Activated T-helper 2 cell treated with anti-CD3 and anti-CD28 coated beads, Interferon-gamma antibody, Interleukin-2, Interleukin-4, amounts not matched to agents 10 μg/mL and 5 μg/mL and 100 μg/mL, durations not matched to agents 14 hours and 24 hours and 36 hours (primary cell): ENCODE results near the gene PRR36. TPM values are rescaled to one million over a fixed set of nuclear protein-coding genes. Genes with fewer than 3 reads are reported as not detected.

Source experiments
- DNase-seq: peaks from one replicate; pipeline ENCODE4 v3.0.0; 2021; ENCODE audit warnings: low spot score
- H3K27ac Mint-ChIP-seq: one replicate; pipeline ENCODE4 v1.8.0; 2021; ENCODE audit warnings: mixed read lengths
- H3K27me3 Mint-ChIP-seq: one replicate; pipeline ENCODE4 v1.8.0; 2021; ENCODE audit warnings: low read depth, mixed read lengths
- H3K36me3 Mint-ChIP-seq: one replicate; pipeline ENCODE4 v1.8.0; 2021; ENCODE audit warnings: low read depth, mixed read lengths
- H3K4me1 Mint-ChIP-seq: one replicate; pipeline ENCODE4 v1.8.0; 2021; ENCODE audit warnings: low read depth, mixed read lengths
- H3K4me3 Mint-ChIP-seq: one replicate; pipeline ENCODE4 v1.8.0; 2021; ENCODE audit warnings: low read depth, mild to moderate bottlenecking, moderate library complexity, mixed read lengths
- H3K9me3 Mint-ChIP-seq: one replicate; pipeline ENCODE4 v1.8.0; 2021; ENCODE audit warnings: mixed read lengths
- intact Hi-C: fragments of 100-400 bp; cut with micrococcal nuclease; formaldehyde crosslinking; loops from one replicate; pipeline ENCODE4 v1.15.1; 2023
- total RNA-seq: library from RNA; stranded (reverse); gene quantifications from 2 replicates; pipeline ENCODE4 v1.2.3, GENCODE V29; 2022

PRR36 gene
- total RNA-seq, 1 donor from 2014 or later = 0.05 TPM

DNA sequence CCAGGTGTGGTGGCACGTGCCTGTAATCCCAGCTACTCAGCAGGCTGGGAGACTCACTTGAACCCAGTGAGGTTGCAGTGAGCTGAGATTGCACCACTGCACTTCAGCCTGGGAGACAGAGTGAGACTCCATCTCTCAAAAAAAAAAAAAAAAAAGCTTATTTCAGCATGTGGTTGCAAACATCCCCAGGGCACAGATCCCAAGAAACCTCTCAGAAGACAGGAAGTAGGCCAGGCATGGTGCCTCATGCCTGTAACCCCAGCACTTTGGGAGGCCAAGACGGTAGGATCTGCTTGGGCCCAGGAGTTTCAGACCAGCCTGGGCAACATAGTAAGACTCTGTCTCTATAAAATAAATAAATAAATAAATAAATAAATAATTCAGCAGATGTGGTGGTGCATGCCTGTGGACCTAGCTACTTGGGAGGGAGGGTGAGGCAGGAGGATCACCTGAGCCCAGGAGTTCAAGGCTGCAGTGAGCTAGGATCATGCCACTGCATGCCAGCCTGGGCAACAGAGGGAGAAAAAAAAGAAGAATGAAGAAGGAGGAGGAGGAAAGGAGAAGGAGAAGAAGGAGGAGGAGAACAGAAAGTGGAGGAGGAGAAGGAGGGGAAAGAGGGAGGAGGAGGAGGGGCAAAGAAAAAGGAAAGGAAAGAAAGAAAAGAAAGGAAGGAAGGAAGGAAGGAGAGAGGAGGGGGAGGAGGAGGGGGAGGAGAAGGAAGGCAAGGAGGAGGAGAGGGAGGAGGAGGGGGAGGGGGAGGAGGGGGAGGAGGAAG lies 9.8 kb upstream of the PRR36 start:
- peaks cover 1% of the 10 kb centered on the region for H3K4me1 Mint-ChIP-seq
- intact Hi-C loops = loop anchor here (10.0 kb wide), 1 partner anchor 741 kb away; no protein-coding TSS in a partner anchor
- no peaks in the 10 kb centered on the region for H3K9me3 Mint-ChIP-seq
- no peak overlapping the region for H3K27ac Mint-ChIP-seq
- no peaks in the 10 kb centered on the region for H3K36me3 Mint-ChIP-seq
- no peak for DNase-seq
- H3K27me3 Mint-ChIP-seq = peaks cover 4% of the 10 kb centered on the region
- H3K4me3 Mint-ChIP-seq = no peak overlapping the region

DNA sequence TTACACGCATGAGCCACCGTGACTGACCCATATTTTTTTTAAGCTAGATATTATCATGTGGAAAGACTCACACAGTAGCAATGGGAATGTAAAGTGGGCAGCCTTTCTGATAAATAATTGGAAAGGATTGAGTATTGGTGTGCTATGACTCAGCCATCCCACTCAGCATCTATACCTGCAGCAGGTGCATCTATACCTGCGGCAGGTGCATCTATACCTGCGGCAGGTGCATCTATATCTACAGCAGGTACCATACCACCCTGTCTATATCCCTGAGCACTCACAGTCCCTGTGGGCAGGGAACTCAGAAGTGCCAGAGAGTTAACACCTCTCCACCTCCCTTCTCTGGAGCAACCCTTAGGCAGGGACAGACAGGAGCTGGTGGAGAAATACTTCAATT lies 8.9 kb upstream of the PRR36 start:
- intact Hi-C loops = loop anchor here (10.0 kb wide), 1 partner anchor 742 kb away; no protein-coding TSS in a partner anchor
- no peaks in the 10 kb centered on the region for H3K36me3 Mint-ChIP-seq
- no peaks in the 10 kb centered on the region for H3K9me3 Mint-ChIP-seq
- H3K4me1 Mint-ChIP-seq = peaks cover 1% of the 10 kb centered on the region
- DNase-seq = no peak
- no peak overlapping the region for H3K4me3 Mint-ChIP-seq
- peaks cover 2% of the 10 kb centered on the region for H3K27me3 Mint-ChIP-seq
- no peak overlapping the region for H3K27ac Mint-ChIP-seq

DNA sequence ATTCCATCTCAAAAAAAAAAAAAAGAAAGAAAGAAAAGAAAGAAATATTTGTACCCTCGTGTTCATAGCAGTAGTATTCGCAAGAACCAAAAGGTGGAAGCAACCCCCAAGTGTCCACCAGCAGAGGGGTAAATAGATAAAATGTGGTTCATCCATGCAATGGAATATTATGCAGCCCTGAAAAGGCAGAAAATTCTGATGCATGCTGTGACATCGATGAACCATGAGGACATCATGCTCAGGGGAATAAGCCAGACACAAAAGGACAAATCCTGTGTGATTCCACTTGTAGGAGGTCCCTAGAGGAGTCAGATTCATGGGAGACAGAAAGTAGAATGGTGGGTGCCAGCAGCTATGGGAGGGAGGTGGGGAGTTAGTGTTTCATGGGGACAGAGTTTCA lies 7.7 kb upstream of the PRR36 start:
- Mint-ChIP-seq H3K27ac (no peak overlapping the region), H3K36me3 (no peaks in the 10 kb centered on the region), H3K4me3 (no peak overlapping the region), H3K4me1 (peaks cover 1% of the 10 kb centered on the region), H3K27me3 (peaks cover 3% of the 10 kb centered on the region), H3K9me3 (no peaks in the 10 kb centered on the region)
- intact Hi-C loops = loop anchor here (10.0 kb wide), 1 partner anchor 743 kb away; no protein-coding TSS in a partner anchor
- DNase-seq = no peak

DNA sequence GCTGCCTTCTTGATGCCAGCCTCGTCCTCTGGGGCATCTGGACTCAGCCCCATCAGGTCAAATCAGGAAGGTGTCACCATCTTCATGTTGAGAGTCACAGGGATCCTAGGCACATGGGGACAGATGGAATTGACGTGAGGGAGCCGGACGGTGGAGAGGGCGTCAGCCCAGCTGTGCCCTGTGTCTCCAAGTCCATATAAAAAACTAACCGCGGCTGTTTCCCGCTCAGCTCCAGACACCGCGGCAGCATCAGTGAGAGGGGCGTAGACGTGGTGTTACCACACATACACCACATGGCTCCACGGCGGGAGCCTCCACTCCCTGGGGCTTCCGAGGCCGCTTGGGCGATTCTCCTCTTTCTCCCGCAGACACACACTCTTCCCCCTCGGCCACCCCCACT lies 5.6 kb upstream of the PRR36 start:
- H3K4me1 Mint-ChIP-seq = peaks cover 1% of the 10 kb centered on the region

DNA sequence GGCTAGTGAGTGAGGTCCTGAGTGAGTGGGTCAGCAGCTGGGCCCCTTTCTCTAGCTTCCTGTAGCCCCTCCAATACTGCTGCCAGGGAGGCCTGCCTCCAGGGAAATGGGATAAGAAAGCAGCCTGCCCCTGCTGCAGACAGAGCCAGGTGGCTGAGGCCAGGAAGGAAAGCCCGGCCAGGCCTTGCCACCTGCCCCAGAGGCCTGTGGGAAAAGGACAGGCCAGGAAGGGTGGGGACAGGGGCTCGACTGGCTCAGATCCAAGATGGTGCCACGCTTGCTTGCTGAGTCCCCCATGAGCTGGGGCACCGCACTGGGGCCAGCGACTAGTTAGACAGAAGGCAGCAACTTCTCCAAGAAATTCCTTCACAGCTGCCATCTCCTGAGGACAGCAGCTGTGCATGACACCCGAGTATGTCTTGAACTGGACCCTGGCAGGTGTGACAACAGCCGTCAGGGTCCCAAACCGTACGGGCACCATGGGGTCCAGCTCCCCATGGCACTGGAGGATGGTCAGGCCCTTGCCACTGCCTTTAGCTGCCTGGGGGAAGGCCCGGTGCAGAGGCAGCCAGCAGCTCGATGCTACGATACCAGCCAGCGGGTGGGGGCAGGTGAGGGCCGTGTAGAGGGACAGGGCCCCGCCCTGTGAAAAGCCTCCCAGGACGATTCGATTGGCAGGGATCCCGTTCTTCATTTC lies 5.1 kb upstream of the PRR36 start:
- Mint-ChIP-seq H3K9me3 (no peaks in the 10 kb centered on the region), H3K4me3 (no peak overlapping the region), H3K36me3 (no peaks in the 10 kb centered on the region), H3K27ac (no peak overlapping the region), H3K4me1 (peaks cover 1% of the 10 kb centered on the region), H3K27me3 (peaks cover 20% of the 10 kb centered on the region)
- no peak for DNase-seq
- intact Hi-C loops = no loop called here

More for the DNA sequence above, 5.6 kb upstream of the PRR36 start:
- intact Hi-C loops = loop anchor here (10.0 kb wide), 1 partner anchor 745 kb away; no protein-coding TSS in a partner anchor
- Mint-ChIP-seq H3K36me3 (no peaks in the 10 kb centered on the region), H3K27me3 (peaks cover 16% of the 10 kb centered on the region), H3K4me3 (no peak overlapping the region), H3K9me3 (no peaks in the 10 kb centered on the region), H3K27ac (no peak overlapping the region)
- DNase-seq = no peak

DNA sequence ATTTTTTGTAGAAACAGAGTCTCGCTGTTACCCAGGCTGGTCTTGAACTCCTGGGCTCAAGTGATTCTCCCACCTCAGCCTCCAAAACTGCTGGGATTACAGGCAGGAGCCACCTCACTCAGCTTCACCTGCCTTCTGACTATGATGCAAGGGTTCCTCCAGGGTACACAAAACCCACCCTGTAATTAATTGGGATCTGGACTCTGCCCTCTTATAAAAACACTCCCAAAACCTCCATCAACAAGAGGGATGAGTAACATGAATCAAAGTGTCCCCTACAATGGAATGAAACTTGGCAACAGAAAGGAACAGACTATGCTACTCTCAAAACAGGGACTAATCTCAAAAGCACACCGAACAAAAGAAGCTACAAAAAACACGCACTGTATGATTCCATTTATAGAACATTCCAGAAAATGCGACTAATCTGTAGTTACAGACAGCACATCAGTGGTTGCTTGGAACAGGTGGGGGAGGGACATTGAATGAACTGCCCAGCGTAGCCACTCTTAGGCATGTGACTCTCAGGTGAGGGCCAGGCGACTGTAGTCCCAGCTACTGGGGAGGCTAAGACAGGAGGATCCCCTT lies 3.2 kb upstream of the PRR36 start:
- Mint-ChIP-seq H3K4me1 (peaks cover 3% of the 10 kb centered on the region), H3K4me3 (no peak overlapping the region), H3K9me3 (no peaks in the 10 kb centered on the region), H3K27me3 (peaks cover 27% of the 10 kb centered on the region), H3K36me3 (no peaks in the 10 kb centered on the region), H3K27ac (no peak overlapping the region)
- DNase-seq = no peak
- intact Hi-C loops = no loop called here

DNA sequence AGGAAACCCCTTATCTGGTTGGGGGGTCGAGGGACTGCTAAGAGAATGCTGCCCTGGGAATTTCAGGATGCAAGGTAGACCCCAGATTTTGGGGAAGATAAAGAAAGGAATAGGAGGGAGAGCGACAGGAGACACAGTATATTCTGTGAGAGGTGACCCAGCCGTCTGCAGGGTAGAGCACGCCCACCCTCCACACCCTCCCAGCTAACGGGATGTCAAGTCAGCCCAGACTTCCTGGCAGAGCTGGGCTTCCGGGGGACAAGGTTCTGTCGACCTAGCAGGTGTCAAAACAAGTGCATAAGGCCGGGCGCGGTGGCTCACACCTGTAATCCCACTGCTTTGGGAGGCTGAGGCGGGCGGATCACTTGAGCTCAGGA lies 695 bp upstream of the PRR36 start:
- Mint-ChIP-seq H3K9me3 (no peaks in the 10 kb centered on the region), H3K4me1 (peaks cover 14% of the 10 kb centered on the region), H3K4me3 (no peak overlapping the region), H3K27ac (no peak overlapping the region), H3K36me3 (no peaks in the 10 kb centered on the region), H3K27me3 (peaks cover 38% of the 10 kb centered on the region)
- intact Hi-C loops = no loop called here
- DNase-seq = no peak

DNA sequence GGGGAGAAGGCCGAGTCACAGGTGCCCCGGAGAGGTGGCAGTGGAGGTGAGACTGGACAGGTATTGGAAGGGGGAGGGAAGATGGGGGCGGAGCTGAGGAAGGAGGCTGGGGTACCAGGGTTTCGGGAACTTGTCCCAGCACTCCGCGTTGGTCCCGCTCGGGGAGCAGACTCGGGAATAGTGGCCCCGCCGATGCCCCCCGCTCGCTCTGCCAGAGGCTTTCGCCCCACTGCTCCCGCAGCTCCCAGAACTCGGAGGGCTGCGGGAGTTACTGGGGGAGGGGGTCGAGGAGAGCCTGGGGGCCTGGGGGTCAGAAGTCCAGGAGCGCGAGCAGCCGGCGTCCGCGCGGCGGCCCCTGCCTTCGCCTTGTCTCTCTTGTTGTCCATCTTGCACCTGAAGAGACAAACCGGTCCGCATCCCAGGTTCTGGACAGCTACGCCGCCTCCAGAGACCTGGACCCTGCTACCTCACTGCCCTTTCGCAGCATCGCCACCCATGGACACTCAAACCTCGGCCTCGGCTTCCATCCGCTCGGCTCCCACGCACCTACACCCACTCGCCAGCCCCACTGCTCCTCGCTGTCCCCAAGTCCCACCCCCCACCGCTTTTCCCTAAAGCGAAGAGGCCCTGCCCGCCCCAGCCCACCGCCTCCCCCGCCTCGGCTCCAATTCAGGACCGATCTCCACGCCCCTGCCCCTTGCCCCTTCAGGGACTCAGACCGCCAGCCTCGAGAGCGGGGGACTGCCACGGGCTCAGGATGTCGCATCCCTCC lies 700 bp downstream of the PRR36 start:
- H3K9me3 Mint-ChIP-seq = no peaks in the 10 kb centered on the region
- H3K27me3 Mint-ChIP-seq = peaks cover 38% of the 10 kb centered on the region
- DNase-seq = no peak
- H3K4me3 Mint-ChIP-seq = peak overlapping the region; percentile 63
- intact Hi-C loops = no loop called here
- peaks cover 14% of the 10 kb centered on the region for H3K4me1 Mint-ChIP-seq
- no peak overlapping the region for H3K27ac Mint-ChIP-seq
- H3K36me3 Mint-ChIP-seq = no peaks in the 10 kb centered on the region

DNA sequence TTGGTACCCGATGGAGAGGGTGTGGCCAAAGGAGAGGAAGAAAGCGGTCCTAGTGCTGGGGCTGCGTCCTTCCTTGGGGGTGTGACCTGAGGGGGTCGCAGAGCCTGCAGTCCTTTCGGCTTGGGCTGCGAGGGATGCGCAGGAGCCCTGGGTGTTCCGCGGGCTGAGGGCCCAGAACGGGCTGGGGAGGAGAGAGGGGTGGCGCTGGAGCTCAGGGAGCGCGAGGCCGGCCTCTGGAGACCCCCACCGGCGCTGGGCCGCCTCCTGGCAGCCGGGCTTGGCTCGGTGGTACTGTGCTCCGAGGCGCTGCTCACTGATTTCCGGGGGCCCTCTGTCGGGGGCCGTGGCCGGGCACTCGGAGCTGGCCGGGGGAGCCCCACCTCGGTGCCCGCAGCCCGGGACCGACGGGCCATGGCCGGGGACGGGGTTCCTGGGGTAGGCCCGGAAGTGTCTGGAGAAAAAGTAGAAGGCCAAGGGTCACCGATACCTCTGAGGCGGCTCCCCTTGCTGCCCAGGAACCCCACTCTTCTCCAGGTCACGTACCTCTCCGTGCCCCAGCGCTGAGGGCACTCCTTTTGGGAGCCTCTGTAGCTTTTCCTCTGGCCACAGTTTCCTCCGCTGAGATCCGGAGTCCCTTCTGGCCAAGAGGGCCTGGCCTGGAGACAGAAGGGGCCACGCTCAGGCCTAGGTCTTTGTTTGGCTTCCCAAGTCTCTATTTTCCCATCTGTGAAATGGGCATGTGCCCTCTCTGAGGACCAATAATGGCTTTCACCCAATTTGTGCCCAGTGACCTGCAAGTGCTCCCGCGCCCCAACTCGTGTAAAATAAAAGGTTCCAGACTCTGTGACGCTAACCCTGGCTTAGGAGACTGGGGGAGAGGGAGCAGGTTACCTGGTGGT lies 1.6 kb downstream of the PRR36 start:
- H3K36me3 Mint-ChIP-seq = no peaks in the 10 kb centered on the region
- DNase-seq = no peak
- H3K27ac Mint-ChIP-seq = no peak overlapping the region
- peaks cover 14% of the 10 kb centered on the region for H3K4me1 Mint-ChIP-seq
- intact Hi-C loops = no loop called here
- peaks cover 39% of the 10 kb centered on the region for H3K27me3 Mint-ChIP-seq
- no peaks in the 10 kb centered on the region for H3K9me3 Mint-ChIP-seq
- no peak overlapping the region for H3K4me3 Mint-ChIP-seq

DNA sequence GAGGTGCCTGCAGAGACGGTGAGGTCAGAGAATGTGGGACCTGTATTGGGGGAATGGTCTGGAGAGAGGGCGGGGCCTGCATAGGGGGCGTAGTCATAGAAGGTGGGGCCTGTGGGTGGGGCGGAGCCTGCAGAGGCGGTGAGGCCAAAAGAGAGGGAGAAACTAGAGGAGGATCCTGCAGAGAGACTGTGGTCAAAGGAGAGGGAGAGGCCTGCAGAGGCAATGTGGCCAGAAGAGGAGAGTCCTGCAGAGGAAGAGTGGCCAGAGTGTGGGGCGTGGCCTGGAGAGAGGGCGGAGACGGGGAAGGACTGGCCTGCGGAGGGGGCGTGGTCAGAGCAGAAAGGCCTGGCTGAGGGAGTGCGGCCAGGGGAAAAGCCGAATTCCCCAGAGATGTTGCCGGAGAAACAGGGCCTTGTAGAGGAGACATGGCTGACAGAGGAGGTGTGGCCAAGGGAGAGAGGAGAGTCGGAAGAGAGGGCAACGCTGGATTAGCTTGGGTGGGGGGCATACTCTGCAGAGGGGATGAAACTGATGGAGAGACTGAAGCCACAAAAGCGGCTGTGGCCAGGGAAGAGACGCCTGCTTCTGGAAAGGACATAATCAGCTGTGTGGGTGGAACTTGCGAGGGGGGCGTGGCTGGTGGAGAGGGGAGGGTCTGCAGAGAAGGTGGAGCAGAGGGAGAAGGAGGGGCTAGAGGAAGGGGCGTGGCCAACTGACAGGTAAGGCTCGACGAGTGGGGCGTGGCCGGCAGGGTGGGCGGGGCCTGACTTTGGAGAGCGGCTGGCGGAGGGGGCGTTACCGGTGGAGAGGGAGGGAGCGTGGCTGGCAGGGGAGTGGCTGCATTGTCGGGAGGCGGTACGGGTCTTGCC lies 2.5 kb downstream of the PRR36 start:
- no peaks in the 10 kb centered on the region for H3K36me3 Mint-ChIP-seq
- H3K27ac Mint-ChIP-seq = no peak overlapping the region
- intact Hi-C loops = no loop called here
- H3K9me3 Mint-ChIP-seq = no peaks in the 10 kb centered on the region
- H3K4me3 Mint-ChIP-seq = peak overlapping the region; percentile 59
- H3K27me3 Mint-ChIP-seq = peaks cover 45% of the 10 kb centered on the region
- peak; percentile 71 for DNase-seq
- H3K4me1 Mint-ChIP-seq = peaks cover 14% of the 10 kb centered on the region
